Activated T-cell treated with anti-CD3 and anti-CD28 coated beads for 4 hours (primary cell): Measurements from ENCODE around the gene CRTAP.
"Not testable (repeated sequence)": the region's sequence is repeated elsewhere in the genome, so short reads cannot be mapped to it uniquely, and the experiment has no call there.

Experiments
- DNase-seq: peaks from one replicate; pipeline ENCODE4 v3.0.0-alpha.2; 2020

CRTAP gene

GRCh38 chr3:33181229-33181628 lies 67.4 kb downstream of the CRTAP start:
- no peak for DNase-seq

GRCh38 chr3:33181641-33182040 lies 67.8 kb downstream of the CRTAP start:
- DNase-seq = not testable (repeated sequence)

DNA sequence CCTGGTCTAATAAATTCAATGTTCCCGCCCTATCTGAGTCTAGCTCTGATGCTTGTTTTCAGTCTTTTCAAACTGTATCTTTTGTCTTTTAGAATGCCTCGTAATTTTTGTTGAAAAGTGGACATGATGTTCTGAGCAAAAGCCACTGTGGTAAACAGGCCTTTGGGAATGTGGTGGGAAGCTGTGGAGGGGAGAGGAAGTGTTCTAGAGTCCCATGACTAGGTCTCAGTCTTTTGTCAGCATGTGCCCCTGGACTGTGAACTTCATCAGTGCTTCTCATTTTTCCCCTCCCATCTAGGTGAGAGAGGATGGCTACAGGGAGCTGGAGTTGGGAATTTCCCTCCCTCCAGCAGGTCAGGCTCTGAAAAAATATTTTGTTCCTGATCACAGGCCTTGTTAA lies 71.0 kb downstream of the CRTAP start:
- DNase-seq = no peak

GRCh38 chr3:33186524-33187367 lies 72.9 kb downstream of the CRTAP start:
- DNase-seq = no peak

DNA sequence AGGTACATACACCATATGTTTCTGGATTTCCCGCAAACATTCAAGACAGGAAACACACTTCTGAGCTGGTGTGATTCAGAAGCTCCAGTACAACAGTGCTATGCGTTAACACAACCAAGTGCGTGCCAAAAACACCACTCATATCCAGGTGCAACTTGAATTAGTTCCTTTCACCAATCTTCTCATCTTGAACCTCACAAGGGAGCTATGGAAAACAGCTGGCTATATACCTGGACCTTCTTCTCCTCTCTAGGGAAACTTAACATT lies 73.5 kb downstream of the CRTAP start:
- no peak for DNase-seq

DNA sequence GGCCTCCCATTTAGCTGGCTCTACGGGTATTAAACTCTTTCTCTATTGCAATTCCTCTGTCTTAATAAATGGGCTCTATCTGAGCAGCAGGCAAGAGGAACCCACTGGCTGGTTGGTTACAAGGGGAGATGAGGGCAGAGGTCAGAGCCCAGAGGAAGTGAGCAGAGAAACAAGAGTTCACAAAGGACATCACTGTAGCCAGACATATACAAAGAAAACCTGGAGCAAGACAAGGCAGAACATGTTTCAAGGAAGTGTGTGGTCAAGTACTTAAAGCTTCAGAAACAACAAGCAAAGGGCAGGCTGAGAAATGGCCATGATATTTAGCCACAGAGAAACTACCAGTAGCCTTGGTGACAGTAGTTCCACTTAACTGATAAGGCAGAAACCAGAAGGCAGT lies 80.5 kb downstream of the CRTAP start:
- no peak for DNase-seq

DNA sequence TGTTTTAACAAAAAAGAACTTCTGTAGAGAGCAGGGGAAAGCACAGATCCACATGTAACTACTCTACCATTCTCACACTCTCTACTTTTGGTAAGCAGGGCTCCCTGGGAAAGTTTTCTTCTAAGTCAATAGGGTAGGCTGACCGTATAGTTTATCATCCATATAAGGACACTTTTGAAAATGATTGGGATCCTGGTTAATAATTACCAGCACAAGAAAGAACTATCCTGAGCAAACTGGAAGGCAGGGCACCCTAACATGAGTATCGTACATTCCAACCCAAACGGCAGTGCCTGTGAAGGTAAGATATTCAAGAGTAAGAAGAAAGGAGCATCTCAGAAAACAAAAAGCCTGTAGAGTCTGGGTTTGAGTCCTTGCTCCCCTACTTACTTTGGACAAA lies 82.7 kb downstream of the CRTAP start:
- DNase-seq = no peak
